HEK293 (cell line): ENCODE data around the gene PA2G4.

Experiments used
- BCL11B ChIP-seq: fragments of 450-650 bp; formaldehyde crosslinking; IDR thresholded peaks from 2 replicates; pipeline ENCODE4 v1.5.1; 2016; ENCODE audit warnings: low read depth, missing biosample characterization, missing genetic modification characterization
- EGR2 ChIP-seq: fragments of 450-650 bp; formaldehyde crosslinking; IDR thresholded peaks from 2 replicates; pipeline ENCODE4 v1.5.1; 2016; ENCODE audit warnings: low read depth, missing biosample characterization, missing genetic modification characterization
- GFI1B ChIP-seq: fragments of 450-650 bp; formaldehyde crosslinking; IDR thresholded peaks from 2 replicates; pipeline ENCODE4 v1.5.1; 2016; ENCODE audit warnings: missing biosample characterization, missing genetic modification characterization
- GLIS1 ChIP-seq: fragments of 450-650 bp; formaldehyde crosslinking; IDR thresholded peaks from 2 replicates; pipeline ENCODE4 v1.5.1; 2016; ENCODE audit warnings: missing biosample characterization, missing genetic modification characterization
- KLF10 ChIP-seq: fragments of 450-650 bp; IDR thresholded peaks from 2 replicates; pipeline ENCODE4 v1.5.1; 2018; ENCODE audit warnings: missing biosample characterization, mild to moderate bottlenecking, missing genetic modification characterization
- KLF16 ChIP-seq: fragments of 450-650 bp; formaldehyde crosslinking; IDR thresholded peaks from 2 replicates; pipeline ENCODE4 v1.5.1; 2017; ENCODE audit warnings: missing biosample characterization, missing genetic modification characterization
- PATZ1 ChIP-seq: fragments of 450-650 bp; formaldehyde crosslinking; IDR thresholded peaks from 2 replicates; pipeline ENCODE4 v1.5.1; 2016; ENCODE audit warnings: missing biosample characterization, missing genetic modification characterization
- PBX3 ChIP-seq: sonication (generic); formaldehyde crosslinking; IDR thresholded peaks from 2 replicates; pipeline ENCODE4 v1.8.1; 2022; ENCODE audit warnings: mild to moderate bottlenecking, moderate library complexity, missing genetic modification reagents
- PRDM1 ChIP-seq: fragments of 450-650 bp; formaldehyde crosslinking; IDR thresholded peaks from 2 replicates; pipeline ENCODE4; 2016; ENCODE audit warnings: missing biosample characterization, missing genetic modification characterization
- REPIN1 ChIP-seq: fragments of 450-650 bp; formaldehyde crosslinking; IDR thresholded peaks from 2 replicates; pipeline ENCODE4 v1.5.1; 2017; ENCODE audit warnings: missing biosample characterization, missing genetic modification characterization, low read depth
- REST ChIP-seq: fragments of 450-650 bp; formaldehyde crosslinking; IDR thresholded peaks from 2 replicates; pipeline ENCODE4 v1.5.1; 2016; ENCODE audit warnings: missing biosample characterization, missing genetic modification characterization
- ZBTB44 ChIP-seq: fragments of 450-650 bp; IDR thresholded peaks from 2 replicates; pipeline ENCODE4 v1.5.1; 2018; ENCODE audit warnings: missing biosample characterization, mild to moderate bottlenecking, missing genetic modification characterization
- ZFHX2 ChIP-seq: fragments of 450-650 bp; formaldehyde crosslinking; conservative IDR thresholded peaks from 2 replicates; pipeline ENCODE4 v1.5.1; 2016; ENCODE audit warnings: missing biosample characterization, missing genetic modification characterization
- ZFP37 ChIP-seq: fragments of 450-650 bp; formaldehyde crosslinking; IDR thresholded peaks from 2 replicates; pipeline ENCODE4 v1.5.1; 2016; ENCODE audit warnings: missing biosample characterization, missing genetic modification characterization
- ZNF10 ChIP-seq: fragments of 450-650 bp; formaldehyde crosslinking; IDR thresholded peaks from 2 replicates; pipeline ENCODE4 v1.5.1; 2017; ENCODE audit warnings: missing biosample characterization, missing genetic modification characterization
- ZNF133 ChIP-seq: fragments of 450-650 bp; formaldehyde crosslinking; IDR thresholded peaks from 2 replicates; pipeline ENCODE4 v1.5.1; 2016; ENCODE audit warnings: missing biosample characterization, missing genetic modification characterization
- ZNF416 ChIP-seq: fragments of 450-650 bp; formaldehyde crosslinking; IDR thresholded peaks from 2 replicates; pipeline ENCODE4 v1.5.1; 2016; ENCODE audit warnings: missing biosample characterization, missing genetic modification characterization
- ZNF501 ChIP-seq: fragments of 450-650 bp; formaldehyde crosslinking; IDR thresholded peaks from 2 replicates; pipeline ENCODE4 v1.5.1; 2016; ENCODE audit warnings: missing biosample characterization, missing genetic modification characterization
- ZNF548 ChIP-seq: fragments of 450-650 bp; formaldehyde crosslinking; IDR thresholded peaks from 2 replicates; pipeline ENCODE4 v1.5.1; 2016; ENCODE audit warnings: missing biosample characterization, missing genetic modification characterization
- ZNF555 ChIP-seq: fragments of 450-650 bp; formaldehyde crosslinking; conservative IDR thresholded peaks from 2 replicates; pipeline ENCODE4 v1.5.1; 2017; ENCODE audit warnings: missing biosample characterization, mild to moderate bottlenecking, missing genetic modification characterization, inconsistent platforms
- ZNF596 ChIP-seq: fragments of 450-650 bp; IDR thresholded peaks from 2 replicates; pipeline ENCODE4 v1.5.0; 2018; ENCODE audit warnings: missing biosample characterization, mild to moderate bottlenecking, missing genetic modification characterization, moderate library complexity
- ZNF610 ChIP-seq: fragments of 450-650 bp; formaldehyde crosslinking; IDR thresholded peaks from 2 replicates; pipeline ENCODE4 v1.5.1; 2016; ENCODE audit warnings: missing biosample characterization, missing genetic modification characterization, borderline replicate concordance
- ZNF621 ChIP-seq: fragments of 450-650 bp; formaldehyde crosslinking; IDR thresholded peaks from 2 replicates; pipeline ENCODE4 v1.5.1; 2017; ENCODE audit warnings: missing biosample characterization, missing genetic modification characterization
- ZNF624 ChIP-seq: fragments of 450-650 bp; formaldehyde crosslinking; IDR thresholded peaks from 2 replicates; pipeline ENCODE4 v1.5.1; 2017; ENCODE audit warnings: missing biosample characterization, missing genetic modification characterization
- ZNF639 ChIP-seq: fragments of 450-650 bp; formaldehyde crosslinking; IDR thresholded peaks from 2 replicates; pipeline ENCODE4 v1.5.1; 2016; ENCODE audit warnings: missing biosample characterization, missing genetic modification characterization
- ZNF654 ChIP-seq: fragments of 450-650 bp; formaldehyde crosslinking; IDR thresholded peaks from 2 replicates; pipeline ENCODE4 v1.5.1; 2016; ENCODE audit warnings: low read depth, missing biosample characterization, missing genetic modification characterization
- ZNF660 ChIP-seq: fragments of 450-650 bp; IDR thresholded peaks from 2 replicates; pipeline ENCODE4 v1.5.1; 2018; ENCODE audit warnings: missing biosample characterization, mild to moderate bottlenecking, missing genetic modification characterization
- ZNF76 ChIP-seq: fragments of 450-650 bp; formaldehyde crosslinking; IDR thresholded peaks from 2 replicates; pipeline ENCODE4; 2016; ENCODE audit warnings: low read depth, missing biosample characterization, missing genetic modification characterization, borderline replicate concordance
- ZSCAN30 ChIP-seq: fragments of 450-650 bp; IDR thresholded peaks from 2 replicates; pipeline ENCODE4 v1.5.1; 2018; ENCODE audit warnings: missing biosample characterization, mild to moderate bottlenecking, missing genetic modification characterization, moderate library complexity
- ZXDB ChIP-seq: fragments of 450-650 bp; formaldehyde crosslinking; IDR thresholded peaks from 2 replicates; pipeline ENCODE4 v1.5.1; 2016; ENCODE audit warnings: missing biosample characterization, missing genetic modification characterization

PA2G4 gene

GRCh38 chr12:56117778-56118687 lies 13.7 kb downstream of the PA2G4 start, which contains the start of gene ZC3H10 (continued):
- TF ChIP-seq PATZ1 (tag by site-specific recombination): peak; percentile 77
- peak; percentile 64; the same call in 1 of the 2 replicates for TF ChIP-seq ZSCAN30
- peak; percentile 81 for TF ChIP-seq KLF10 (tag by site-specific recombination)
- no peak for TF ChIP-seq PRDM1 (tag by site-specific recombination)
- no peak; the same call in 1 of the 2 replicates for TF ChIP-seq REST (tag by site-specific recombination)
- no peak for TF ChIP-seq ZNF624 (tag by site-specific recombination)
- peak; percentile 85 for TF ChIP-seq ZFHX2
- TF ChIP-seq ZNF654 (tag by site-specific recombination): peak; percentile 10; the same call in 1 of the 2 replicates
- peak; percentile 31; the same call in 1 of the 2 replicates for TF ChIP-seq BCL11B (tag by site-specific recombination)
- peak; percentile 63 for TF ChIP-seq EGR2
- peak; percentile 48; the same call in 1 of the 2 replicates for TF ChIP-seq ZNF548
- TF ChIP-seq ZNF660 (tag by site-specific recombination): peak; percentile 88
- TF ChIP-seq ZNF501 (tag by site-specific recombination): peak; percentile 83; the same call in 1 of the 2 replicates
- TF ChIP-seq ZNF76 (tag by site-specific recombination): peak; percentile 97
- no peak for TF ChIP-seq ZNF596
- no peak for TF ChIP-seq ZNF555
- peak; percentile 84 for TF ChIP-seq GLIS1 (tag by site-specific recombination)
- peak; percentile 95 for TF ChIP-seq ZNF639 (tag by site-specific recombination)
- TF ChIP-seq REPIN1: no peak
- peak; percentile 79; the same call in 1 of the 2 replicates for TF ChIP-seq ZFP37 (tag by site-specific recombination)
- no peak for TF ChIP-seq ZNF133 (tag by site-specific recombination)
- 0 out of 2 replicates have a peak, but pooled peaks have one; percentile 23 for TF ChIP-seq ZNF10 (tag by site-specific recombination)
- peak; percentile 22; the same call in 1 of the 2 replicates for TF ChIP-seq ZBTB44 (tag by site-specific recombination)
- TF ChIP-seq ZNF416 (tag by site-specific recombination): no peak
- TF ChIP-seq PBX3 (CRISPR knock-in tag): peak; percentile 89
- TF ChIP-seq ZNF610: peak; percentile 28; the same call in 1 of the 2 replicates
- peak; percentile 90 for TF ChIP-seq KLF16
- TF ChIP-seq ZXDB (tag by site-specific recombination): peak; percentile 91
- TF ChIP-seq GFI1B: 0 out of 2 replicates have a peak, but pooled peaks have one; percentile 31
- TF ChIP-seq ZNF621 (tag by site-specific recombination): no peak
